Skeletal muscle tissue (tissue), 4 donors: ENCODE measurements around the gene CDH15. TPM values are rescaled to one million over a fixed set of nuclear protein-coding genes. Genes with fewer than 3 reads are reported as not detected.
A peak's percentile ranks its signal among the peaks of the same experiment; 100 is the strongest.

ENCODE experiments used
- H3K27ac ChIP-seq: one replicate; pipeline ENCODE4 v1.7.0; 2013; ENCODE audit warnings: mild to moderate bottlenecking, low read depth, low read length, inconsistent platforms
- H3K27me3 ChIP-seq, 3 donors: one replicate each; pipeline ENCODE4 v1.7.0; 2013; ENCODE audit warnings: low read length in 3 of 3; ENCODE audit not compliant: control insufficient read depth in 3 of 3, insufficient read depth in 3 of 3
- H3K36me3 ChIP-seq, 3 donors: one replicate each; pipeline ENCODE4 v1.7.0; 2013; ENCODE audit warnings: low read length in 3 of 3; ENCODE audit not compliant: control insufficient read depth in 3 of 3, insufficient read depth in 3 of 3
- H3K4me1 ChIP-seq, 3 donors: one replicate each; pipeline ENCODE4 v1.7.0; 2013; ENCODE audit warnings: low read length in 3 of 3, mild to moderate bottlenecking in 3 of 3; ENCODE audit not compliant: control insufficient read depth in 3 of 3, insufficient read depth in 3 of 3
- H3K4me3 ChIP-seq, 3 donors: one replicate each; pipeline ENCODE4 v1.7.0; 2013; ENCODE audit warnings: low read length in 3 of 3
- H3K9ac ChIP-seq, 3 donors: one replicate each; pipeline ENCODE4 v1.7.0; 2013; ENCODE audit warnings: low read length in 3 of 3, mild to moderate bottlenecking in 3 of 3, moderate library complexity in 2 of 3, low read depth in 1 of 3
- H3K9me3 ChIP-seq, 3 donors: one replicate each; pipeline ENCODE4 v1.7.0; 2013; ENCODE audit warnings: low read length in 3 of 3; ENCODE audit not compliant: control insufficient read depth in 3 of 3
- total RNA-seq: library from RNA; depleted of rRNA; stranded (reverse); fragments of >200 nt; gene quantifications from one replicate; pipeline ENCODE4 v1.2.3, GENCODE V29; 2014
- donor health status: Osteomylitis.

The CDH15 gene
- total RNA-seq, 1 donor from 2014 or later: 124 TPM

GRCh38 chr16:89172171-89172527, 601 bp downstream of the CDH15 start:
- H3K27ac ChIP-seq: peak overlapping the region; percentile 92
- H3K27me3 ChIP-seq: peaks cover 13 to 33% (median 30%) of the 10 kb centered on the region in 3 donors
- no peaks in the 10 kb centered on the region for H3K36me3 ChIP-seq
- H3K4me1 ChIP-seq: peaks cover 41 to 55% (median 48%) of the 10 kb centered on the region in 3 donors
- peak overlapping the region; percentile 94 to 98 (median 95) for H3K9ac ChIP-seq
- no peaks in the 10 kb centered on the region for H3K9me3 ChIP-seq
- H3K4me3 ChIP-seq: peak overlapping the region; percentile 72 to 94 (median 88)

DNA sequence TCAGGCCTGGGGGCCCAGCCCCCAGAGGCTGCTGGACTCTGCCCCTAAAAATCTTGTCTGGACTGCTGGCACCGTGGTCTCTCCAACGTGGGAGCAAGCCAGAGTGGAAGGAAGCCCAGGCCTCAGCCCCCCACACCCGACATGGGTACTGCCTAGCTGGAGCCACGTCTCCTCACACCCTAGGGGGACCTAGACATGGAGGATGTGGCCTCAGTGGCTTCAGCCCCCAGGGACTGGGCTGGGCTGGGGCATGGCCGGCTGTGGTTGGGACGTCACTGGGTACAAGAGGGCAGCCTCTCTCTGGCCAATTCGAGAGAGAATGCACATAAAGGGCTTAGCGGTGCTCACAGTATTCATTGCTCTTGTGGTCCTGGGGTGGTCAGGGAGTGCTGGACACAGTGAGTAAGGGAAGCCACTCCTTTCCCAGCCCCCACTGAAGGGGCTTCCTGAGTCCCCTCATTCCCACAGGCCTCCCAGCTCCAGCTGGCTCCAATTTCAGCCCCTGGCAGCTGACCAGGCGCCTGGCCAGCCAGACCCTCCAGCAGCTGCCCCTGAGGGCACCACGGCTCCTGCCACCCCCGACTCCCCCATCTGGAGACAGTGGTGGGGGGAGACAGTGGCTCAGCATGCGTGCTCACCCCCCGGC, 1.1 kb downstream of the CDH15 start:
- peak overlapping the region; percentile 92 for H3K27ac ChIP-seq
- H3K27me3 ChIP-seq: peaks cover 13 to 30% (median 27%) of the 10 kb centered on the region in 3 donors
- no peaks in the 10 kb centered on the region for H3K9me3 ChIP-seq
- H3K4me3 ChIP-seq: peak overlapping the region; percentile 72 to 94 (median 88)
- peak overlapping the region; percentile 94 to 98 (median 95) for H3K9ac ChIP-seq
- peaks cover 41 to 51% (median 46%) of the 10 kb centered on the region in 3 donors for H3K4me1 ChIP-seq
- no peaks in the 10 kb centered on the region for H3K36me3 ChIP-seq

- no peaks in the 10 kb centered on the region for H3K36me3 ChIP-seq
- peak overlapping the region; percentile 92 for H3K27ac ChIP-seq
- H3K9ac ChIP-seq: peak overlapping the region; percentile 43 to 98 (median 94)
- H3K27me3 ChIP-seq: peaks cover 13 to 26% (median 24%) of the 10 kb centered on the region in 3 donors
- peaks cover 41 to 51% (median 46%) of the 10 kb centered on the region in 3 donors for H3K4me1 ChIP-seq
- H3K4me3 ChIP-seq: peak overlapping the region in 2 of 3 donors; percentile 88 to 94
- no peaks in the 10 kb centered on the region for H3K9me3 ChIP-seq
Observed at GRCh38 chr16:89173174-89173921, 1.8 kb downstream of the CDH15 start.

DNA sequence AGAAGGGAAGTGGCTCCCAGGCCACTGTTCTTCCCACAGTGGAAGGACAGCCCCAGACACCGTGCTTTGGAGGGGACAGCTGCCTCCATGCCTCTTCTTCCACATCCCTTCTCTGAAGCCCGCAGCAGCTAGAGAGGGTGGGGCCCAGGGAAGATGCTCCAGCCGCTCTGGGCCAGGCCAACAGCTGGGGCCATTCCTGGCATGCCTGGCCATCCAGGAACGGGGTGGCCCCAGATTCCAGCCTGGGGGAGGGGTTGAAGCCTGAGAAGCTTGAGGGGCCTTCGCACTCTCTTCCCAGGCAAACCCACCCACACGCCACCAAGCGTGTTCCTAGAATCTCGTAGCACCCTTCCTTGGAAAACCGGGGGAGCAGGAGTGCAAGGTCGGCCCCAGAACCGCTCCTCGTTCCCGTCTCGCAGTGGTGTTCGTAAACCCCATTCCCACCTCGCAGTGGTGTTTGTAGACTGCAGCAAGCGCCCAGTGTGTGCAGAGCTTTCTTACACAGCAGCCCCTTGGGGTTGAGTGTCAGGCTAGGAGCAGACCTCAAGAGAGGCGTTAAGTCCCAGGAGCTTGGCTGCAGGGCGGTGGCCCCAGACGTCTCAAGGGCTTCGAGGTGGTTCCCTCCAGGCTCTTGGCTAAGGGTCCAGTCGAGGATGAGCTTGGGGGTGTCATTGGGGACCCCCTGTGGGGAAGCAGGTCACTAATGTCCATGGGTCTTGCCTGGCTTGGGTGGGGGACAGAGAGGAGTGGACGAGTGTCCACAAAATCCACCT, 2.7 kb downstream of the CDH15 start:
- Histone ChIP-seq H3K27ac (peak overlapping the region; percentile 75), H3K9ac (peak overlapping the region; percentile 30 to 98 (median 94)), H3K4me1 (peaks cover 41 to 51% (median 46%) of the 10 kb centered on the region in 3 donors)

GRCh38 chr16:89174877-89175276, 3.3 kb downstream of the CDH15 start:
- peak overlapping the region in 2 of 3 donors; percentile 48 to 49 for H3K4me3 ChIP-seq
- peaks cover 0 to 2% (median 0%) of the 10 kb centered on the region in 3 donors for H3K36me3 ChIP-seq
- H3K9me3 ChIP-seq: no peaks in the 10 kb centered on the region
- H3K27ac ChIP-seq: peak overlapping the region; percentile 75
- H3K4me1 ChIP-seq: peaks cover 41 to 51% (median 46%) of the 10 kb centered on the region in 3 donors
- peaks cover 8 to 11% (median 10%) of the 10 kb centered on the region in 3 donors for H3K27me3 ChIP-seq
- peak overlapping the region in 2 of 3 donors; percentile 45 to 98 for H3K9ac ChIP-seq

More for the DNA sequence above, 2.7 kb downstream of the CDH15 start:
- Histone ChIP-seq H3K36me3 (no peaks in the 10 kb centered on the region), H3K9me3 (no peaks in the 10 kb centered on the region), H3K27me3 (peaks cover 10 to 17% (median 16%) of the 10 kb centered on the region in 3 donors), H3K4me3 (peak overlapping the region; percentile 23 to 49 (median 48))

GRCh38 chr16:89175280-89176146, 4.0 kb downstream of the CDH15 start:
- H3K36me3 ChIP-seq: peaks cover 2 to 5% (median 4%) of the 10 kb centered on the region in 3 donors
- H3K9me3 ChIP-seq: no peaks in the 10 kb centered on the region
- peak overlapping the region in 2 of 3 donors; percentile 45 to 98 for H3K9ac ChIP-seq
- peak overlapping the region; percentile 75 for H3K27ac ChIP-seq
- peak overlapping the region in 2 of 3 donors; percentile 22 to 48 for H3K4me3 ChIP-seq
- H3K4me1 ChIP-seq: peaks cover 41 to 51% (median 44%) of the 10 kb centered on the region in 3 donors
- peaks cover 4 to 6% (median 5%) of the 10 kb centered on the region in 3 donors for H3K27me3 ChIP-seq

DNA sequence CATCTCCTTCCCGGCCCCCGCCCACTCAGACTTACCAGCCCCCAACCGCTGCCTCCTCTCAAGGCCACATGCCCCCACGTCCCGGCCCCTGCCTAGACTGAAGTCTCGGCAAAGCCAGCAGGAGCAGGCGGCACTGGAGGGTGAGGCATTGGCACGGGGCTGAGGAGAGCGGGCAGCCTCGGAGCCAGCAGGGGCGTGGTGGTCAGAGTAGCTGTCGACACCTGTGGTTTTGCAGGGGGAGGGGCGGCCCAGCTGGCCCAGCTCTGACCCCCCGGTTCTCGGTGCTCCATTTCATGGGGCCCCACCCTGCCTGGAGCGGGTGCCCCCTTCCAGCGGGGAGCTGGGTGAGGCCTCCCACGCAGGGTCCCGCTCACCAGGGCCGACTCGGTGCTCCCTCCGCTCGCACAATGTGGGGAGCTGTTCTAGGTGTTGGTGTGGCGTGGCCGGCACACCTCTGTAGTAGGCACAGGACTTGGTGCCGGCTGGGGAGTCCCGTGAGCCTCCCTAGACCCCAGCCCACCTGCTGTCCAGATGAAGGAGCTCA, 4.7 kb downstream of the CDH15 start:
- Histone ChIP-seq H3K4me1 (peaks cover 36 to 44% (median 39%) of the 10 kb centered on the region in 3 donors), H3K4me3 (peak overlapping the region in 1 of 3 donors; percentile 40), H3K27me3 (peaks cover 0 to 3% (median 0%) of the 10 kb centered on the region in 3 donors), H3K9me3 (no peaks in the 10 kb centered on the region), H3K9ac (peak overlapping the region in 2 of 3 donors; percentile 32 to 33), H3K27ac (peak overlapping the region; percentile 75), H3K36me3 (peaks cover 4 to 6% (median 4%) of the 10 kb centered on the region in 3 donors)

DNA sequence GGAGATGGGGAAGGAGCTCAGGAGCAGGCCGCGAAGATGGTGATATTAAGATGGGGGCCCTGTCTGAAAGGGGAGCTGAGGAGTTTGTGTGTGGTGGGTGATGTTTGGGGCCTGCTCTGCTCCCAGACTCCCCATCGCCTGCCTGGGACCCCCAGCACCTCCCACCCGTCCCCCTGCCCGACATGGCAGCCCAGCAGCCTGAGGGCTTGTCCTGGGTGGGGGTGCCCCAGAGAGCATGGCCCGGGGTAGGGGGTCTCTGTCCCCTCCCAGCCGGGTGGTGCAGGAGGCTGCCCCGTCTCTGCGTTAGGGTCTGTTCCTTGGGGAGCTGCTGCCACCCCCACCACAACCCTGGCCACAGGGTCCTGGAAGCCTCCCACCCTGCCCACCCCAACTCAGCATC, 5.2 kb downstream of the CDH15 start:
- Histone ChIP-seq H3K4me3 (no peak overlapping the region), H3K9ac (no peak overlapping the region), H3K4me1 (peaks cover 36 to 44% (median 39%) of the 10 kb centered on the region in 3 donors), H3K36me3 (peaks cover 4 to 7% (median 6%) of the 10 kb centered on the region in 3 donors), H3K27ac (no peak overlapping the region), H3K9me3 (no peaks in the 10 kb centered on the region), H3K27me3 (peaks cover 0 to 3% (median 0%) of the 10 kb centered on the region in 3 donors)
